HL-60/S4 treated with retinoic acid at 250 ng/mL for 4 days and 3 days (cell line): Measurements from ENCODE around the gene AKAP1.

Experiments
- in situ Hi-C: fragments of 300-500 bp; cut with MboI; formaldehyde crosslinking; loops from 2 replicates; pipeline ENCODE4 v1.7.0; 2022; ENCODE audit warnings: low sequenced_read_pairs

AKAP1 gene

DNA sequence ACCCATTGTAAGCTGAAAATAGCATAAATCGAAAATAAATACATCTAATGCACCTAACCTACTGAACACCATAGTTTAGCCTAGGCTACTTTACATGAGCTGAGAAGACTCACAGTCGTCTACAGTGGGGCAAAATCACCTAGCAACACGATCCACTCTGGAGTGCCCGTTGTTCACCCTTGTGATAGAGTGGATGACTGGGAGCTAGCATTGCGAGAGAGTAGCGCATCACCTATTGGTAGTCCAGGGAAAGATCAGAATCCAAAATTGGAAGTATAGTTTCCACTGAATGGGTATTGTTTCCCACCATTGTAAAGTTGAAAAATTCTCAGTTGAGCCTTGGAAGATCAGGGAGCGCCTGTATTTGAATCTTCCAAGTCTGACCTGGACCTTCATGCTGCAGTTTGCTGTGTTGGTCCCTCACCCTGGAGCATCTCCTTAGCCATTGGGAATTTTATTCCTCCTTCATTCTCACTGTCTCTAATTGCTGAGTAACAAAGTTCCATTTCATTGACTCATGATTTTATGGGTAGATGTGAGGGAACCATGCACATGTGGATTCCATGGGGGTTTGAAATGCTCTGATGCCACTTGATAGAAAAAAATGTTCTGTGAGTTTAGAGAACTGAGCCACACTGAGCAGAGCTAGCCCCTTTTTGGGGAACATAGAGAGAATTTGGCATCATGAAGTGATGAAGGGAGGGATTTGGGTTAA lies 19.6 kb downstream of the AKAP1 start:
- in situ Hi-C loops, result no loop called here

DNA sequence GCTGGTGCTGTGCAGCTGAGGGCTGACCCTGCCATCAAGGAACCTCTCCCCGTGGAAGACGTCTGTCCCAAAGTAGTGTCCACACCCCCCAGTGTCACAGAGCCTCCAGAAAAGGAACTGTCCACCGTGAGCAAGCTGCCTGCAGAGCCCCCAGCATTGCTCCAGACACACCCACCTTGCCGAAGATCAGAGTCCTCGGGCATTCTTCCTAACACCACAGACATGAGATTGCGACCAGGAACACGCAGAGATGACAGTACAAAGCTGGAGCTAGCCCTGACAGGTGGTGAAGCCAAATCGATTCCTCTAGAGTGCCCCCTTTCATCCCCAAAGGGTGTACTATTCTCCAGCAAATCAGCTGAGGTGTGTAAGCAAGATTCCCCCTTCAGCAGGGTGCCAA lies 20.5 kb downstream of the AKAP1 start:
- in situ Hi-C loops, result no loop called here

DNA sequence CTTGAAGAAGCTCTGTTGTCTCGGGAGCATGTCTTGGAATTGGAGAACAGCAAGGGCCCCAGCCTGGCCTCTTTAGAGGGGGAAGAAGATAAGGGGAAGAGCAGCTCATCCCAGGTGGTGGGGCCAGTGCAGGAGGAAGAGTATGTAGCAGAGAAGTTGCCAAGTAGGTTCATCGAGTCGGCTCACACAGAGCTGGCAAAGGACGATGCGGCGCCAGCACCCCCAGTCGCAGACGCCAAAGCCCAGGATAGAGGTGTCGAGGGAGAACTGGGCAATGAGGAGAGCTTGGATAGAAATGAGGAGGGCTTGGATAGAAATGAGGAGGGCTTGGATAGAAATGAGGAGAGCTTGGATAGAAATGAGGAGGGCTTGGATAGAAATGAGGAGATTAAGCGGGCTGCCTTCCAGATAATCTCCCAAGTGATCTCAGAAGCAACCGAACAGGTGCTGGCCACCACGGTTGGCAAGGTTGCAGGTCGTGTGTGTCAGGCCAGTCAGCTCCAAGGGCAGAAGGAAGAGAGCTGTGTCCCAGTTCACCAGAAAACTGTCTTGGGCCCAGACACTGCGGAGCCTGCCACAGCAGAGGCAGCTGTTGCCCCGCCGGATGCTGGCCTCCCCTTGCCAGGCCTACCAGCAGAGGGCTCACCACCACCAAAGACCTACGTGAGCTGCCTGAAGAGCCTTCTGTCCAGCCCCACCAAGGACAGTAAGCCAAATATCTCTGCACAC lies 21.2 kb downstream of the AKAP1 start:
- in situ Hi-C loops, result no loop called here

DNA sequence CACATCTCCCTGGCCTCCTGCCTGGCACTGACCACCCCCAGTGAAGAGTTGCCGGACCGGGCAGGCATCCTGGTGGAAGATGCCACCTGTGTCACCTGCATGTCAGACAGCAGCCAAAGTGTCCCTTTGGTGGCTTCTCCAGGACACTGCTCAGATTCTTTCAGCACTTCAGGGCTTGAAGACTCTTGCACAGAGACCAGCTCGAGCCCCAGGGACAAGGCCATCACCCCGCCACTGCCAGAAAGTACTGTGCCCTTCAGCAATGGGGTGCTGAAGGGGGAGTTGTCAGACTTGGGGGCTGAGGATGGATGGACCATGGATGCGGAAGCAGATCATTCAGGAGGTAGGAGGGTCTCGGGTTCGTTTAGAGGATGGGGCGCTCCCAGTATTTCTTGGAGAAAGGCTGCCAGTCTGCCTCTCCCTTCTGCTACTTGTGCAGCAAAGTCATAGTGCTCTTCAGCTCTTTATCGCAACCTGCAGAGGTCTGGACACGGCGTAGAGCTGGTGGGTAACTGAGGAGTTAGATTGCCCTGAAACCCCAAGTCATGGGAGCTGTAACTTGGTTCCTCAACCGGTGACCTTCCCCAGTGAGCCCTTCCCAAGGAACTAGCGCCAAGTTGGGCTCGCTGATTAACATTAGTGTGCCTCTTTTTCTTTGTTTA lies 21.9 kb downstream of the AKAP1 start:
- in situ Hi-C loops, result no loop called here

DNA sequence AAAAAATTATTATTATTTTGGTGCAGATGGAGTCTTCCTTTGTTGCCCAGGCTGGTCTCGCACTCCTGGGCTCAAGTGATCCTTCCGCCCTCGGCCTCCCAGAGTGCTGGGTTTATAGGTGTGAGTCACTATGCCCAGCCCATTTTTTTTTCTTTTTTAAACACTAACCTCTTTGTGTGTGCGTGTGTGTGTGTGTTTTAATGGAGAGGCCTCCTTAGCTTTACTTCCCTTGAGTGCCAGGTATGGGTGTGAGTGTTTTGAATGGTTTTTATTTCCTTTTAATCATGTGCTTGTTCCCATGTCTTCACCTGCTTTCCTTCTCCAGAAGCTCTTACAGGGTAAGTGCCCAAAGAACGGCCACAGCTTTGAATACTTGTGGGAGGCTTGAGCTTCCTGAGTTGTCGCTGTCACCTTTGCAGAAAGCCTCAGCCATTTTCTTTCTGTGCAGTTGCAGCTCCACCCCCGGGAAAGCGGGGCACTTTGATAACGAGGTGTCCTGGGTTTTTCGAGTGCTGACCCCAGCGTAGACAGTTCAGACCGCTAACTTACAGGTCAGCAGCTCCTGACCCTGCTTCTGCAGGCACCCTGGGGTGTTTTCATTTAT lies 22.6 kb downstream of the AKAP1 start:
- in situ Hi-C loops, result no loop called here

DNA sequence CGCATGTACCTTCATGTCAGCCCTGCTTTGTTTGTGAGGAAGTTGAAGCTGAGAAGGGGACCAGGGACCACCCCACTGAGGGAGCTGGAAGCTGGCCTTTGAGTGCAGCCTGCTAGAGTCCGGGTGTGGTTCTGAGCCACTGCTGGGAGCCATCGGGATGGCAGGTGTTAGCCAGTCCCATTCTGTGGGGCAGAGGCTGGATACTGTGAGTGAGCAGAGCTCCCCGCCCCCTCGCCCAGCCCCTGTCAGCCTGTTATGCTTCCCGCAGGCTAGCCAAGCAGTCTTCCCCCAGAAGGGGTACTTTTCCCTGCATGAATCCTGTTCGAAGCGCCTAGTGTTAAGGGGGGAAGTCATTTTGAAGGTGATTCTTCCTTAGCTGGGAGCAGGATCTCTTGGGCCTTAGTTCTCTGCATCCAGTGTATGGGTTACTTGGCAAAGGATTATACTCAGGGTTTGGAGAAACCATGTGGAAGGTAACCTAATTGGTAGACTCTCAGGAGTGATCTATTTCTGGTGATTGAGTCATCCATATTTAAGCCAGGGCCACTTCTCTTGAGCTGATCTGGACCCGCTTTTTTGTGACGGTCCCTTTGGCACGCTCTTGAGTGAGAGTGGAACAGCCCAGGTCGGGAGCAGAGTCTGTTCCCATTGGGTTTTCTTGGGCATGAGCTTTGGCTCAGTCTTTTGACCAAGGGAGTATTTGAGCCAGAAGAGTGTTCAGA lies 23.8 kb downstream of the AKAP1 start:
- in situ Hi-C loops, result no loop called here

DNA sequence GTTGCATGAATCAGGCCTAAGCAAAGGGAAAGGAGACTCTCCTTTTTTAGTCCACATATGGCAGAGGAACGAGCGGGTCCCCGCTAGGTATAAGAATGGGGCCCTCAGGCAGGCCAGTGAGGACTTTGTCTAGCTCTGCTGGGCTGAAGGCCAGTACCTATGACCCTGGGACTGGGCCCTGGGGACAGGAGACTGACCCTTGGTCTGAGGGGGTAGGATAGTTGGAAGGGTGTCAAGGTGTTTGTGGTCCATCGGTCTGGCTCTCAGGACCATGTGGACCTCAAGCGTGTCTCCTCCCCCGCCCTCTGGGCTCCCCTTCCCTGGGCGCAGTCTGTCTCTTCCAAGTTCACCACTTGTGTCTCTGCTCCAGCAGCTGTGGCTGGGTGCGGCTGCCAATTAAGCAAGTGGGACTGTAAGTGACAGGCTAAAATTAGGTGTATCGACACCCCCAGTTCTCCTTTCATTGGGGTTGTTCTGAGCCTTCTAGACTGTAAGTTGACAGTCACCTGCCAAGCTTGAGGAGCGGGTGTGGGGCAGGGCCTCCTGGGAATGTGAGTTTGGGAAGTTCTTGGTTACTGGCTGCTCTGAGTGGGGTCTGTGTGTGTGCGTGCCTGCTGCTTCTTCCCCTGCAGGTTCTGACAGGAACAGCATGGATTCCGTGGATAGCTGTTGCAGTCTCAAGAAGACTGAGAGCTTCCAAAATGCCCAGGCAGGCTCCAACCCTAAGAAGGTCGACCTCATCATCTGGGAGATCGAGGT lies 24.5 kb downstream of the AKAP1 start:
- in situ Hi-C loops, result no loop called here

DNA sequence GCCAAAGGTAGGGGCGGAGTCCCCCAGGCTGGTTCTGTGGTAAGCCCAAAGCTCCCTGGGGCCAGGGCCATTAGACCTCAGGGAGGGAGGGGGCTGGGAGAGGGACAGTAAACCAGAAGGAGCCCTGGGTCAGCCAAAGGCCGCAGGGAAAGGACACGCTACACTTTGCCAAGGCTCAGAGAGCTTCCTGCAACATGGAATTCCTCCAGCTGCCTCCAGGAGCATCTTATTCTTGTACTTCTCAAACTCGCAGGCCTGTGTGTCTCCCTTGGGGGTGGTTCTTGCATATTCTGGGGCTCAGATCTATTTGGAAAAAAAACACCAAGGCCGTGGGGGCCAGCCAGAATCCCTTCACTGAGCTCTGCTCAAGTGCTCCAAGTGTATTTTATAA lies 25.1 kb downstream of the AKAP1 start:
- in situ Hi-C loops, result no loop called here

DNA sequence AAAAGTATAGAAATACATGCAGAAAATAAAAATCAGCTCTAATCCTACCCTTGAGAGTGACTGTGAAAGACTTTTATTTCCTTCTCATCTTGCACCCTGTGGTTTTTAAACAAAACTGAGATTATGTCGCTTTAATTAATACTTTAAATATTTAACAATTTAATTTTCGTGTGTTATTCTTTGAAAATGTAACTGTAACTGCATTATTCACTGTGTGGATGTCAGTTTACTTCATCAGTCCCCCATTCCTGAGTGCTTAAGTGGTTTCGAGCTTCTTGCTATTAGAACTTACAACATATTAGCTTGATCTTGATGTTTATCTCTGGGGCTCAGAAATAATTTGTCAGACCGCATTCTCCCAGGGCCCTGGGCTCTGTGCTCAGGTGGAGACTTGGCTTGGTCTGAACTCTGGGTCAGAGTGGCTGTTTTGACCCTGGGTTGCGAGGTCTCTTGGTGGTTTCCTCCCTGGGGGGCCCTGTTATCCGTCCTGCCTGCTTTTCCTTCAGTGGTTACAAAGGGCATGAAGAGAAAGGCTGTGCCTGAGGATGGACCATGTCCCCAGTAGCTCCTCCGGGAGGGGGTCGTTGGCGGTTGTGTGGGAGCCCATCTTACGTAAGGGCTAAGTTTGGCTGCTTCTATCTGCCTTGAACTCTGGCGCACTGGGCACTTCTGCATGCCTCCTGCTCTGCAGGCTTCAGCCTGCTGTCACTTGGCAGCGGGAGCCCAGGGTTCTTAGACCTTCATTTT lies 25.7 kb downstream of the AKAP1 start:
- in situ Hi-C loops, result no loop called here

DNA sequence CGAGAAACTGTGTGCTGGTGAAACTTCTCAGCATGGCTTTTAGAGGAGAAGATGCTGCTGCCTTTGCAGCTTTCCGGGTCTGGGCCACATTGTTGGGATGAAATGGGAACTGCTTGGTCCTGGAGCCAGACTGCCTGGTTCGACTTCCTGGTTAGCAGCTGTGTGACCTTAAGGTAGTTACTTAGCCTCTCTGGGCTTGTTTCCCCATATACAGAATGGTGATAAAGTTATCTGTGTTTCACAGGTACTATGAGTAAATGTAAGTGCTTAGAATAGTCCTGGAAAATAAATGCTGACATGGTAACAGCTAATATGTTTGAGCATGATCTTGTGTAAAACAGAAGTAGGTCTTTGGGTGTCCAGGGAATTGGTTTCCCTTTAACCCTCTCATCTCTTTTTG lies 26.3 kb downstream of the AKAP1 start:
- in situ Hi-C loops, result no loop called here

DNA sequence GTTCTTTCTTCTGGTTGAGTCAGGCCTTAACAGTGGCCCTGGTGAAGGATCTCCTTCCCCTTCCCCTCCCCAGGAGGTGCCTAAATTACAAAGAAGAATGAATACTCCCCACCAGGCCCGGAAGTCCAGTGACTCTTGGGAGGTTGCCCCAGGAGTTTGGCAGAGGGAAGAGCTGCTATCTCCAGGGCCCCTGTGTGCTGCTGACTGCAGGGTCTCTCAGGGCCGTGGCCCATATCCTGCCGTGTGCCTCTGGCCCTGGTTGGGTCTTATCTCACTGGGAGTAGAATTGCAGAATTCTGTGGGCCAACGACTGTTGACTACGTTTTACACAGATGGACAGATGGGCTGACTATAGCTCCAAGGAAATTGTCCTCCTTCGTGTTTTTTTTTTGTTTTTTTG lies 28.0 kb downstream of the AKAP1 start:
- in situ Hi-C loops, result no loop called here

DNA sequence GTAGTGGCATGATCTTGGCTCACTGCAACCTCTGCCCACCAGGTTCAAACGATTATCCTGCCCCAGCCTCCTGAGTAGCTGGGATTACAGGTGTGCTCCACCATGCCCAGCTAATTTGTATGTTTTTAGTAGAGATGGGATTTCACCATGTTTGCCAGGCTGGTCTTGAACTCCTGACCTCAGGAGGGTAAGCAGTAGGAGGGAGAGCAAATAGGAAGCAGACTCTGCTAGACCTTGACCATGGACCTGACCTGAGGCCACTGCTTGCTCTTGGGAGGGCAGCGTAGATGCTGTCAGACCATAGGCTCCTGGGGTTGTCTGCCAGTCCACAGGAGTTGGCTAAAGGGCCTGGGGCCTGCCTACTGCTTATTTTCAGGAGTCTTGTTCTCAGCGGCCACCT lies 28.6 kb downstream of the AKAP1 start:
- in situ Hi-C loops, result no loop called here

DNA sequence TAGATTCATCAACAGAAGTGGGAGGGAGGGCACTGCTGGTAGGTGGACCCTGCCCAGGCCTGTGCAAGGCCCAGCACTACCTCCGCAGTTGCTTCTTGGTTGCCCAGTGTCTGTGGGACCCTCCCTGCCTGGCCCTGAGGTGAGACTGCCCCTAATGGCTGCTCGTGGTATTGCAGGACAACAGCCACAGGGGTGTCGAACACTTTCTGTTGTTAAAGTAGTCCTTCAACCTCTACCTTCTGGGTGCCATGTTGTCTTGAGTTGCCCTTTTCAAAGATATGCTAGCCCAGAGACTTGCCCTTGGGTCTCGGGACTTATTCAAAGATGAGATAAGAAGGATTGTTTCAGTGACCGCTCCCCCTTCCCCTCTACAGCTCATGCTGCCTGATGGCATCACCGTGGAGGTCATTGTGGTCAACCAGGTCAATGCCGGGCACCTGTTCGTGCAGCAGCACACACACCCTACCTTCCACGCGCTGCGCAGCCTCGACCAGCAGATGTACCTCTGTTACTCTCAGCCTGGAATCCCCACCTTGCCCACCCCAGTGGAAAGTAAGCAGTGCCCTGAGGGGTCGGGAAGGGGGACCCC lies 29.1 kb downstream of the AKAP1 start:
- in situ Hi-C loops, result no loop called here

DNA sequence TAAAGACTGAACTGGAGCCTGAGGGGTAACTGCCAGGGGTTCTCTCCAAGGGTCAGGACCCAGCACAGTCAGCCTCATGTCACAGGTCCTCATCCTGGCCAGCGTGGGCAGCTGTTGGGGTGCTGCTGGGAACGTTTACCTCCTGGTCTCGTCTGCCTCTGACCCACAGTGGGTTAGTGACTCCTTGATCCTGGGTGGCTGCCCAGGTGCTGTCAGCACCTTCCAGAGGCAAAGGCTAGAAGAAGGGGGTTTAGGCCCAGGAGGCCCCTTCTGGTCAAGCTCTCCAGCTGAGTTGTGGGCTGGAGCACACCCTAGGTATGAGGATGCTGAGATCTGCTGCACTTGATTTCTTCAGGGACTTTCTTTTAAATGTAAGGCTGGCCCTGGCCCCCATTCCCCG lies 30.3 kb downstream of the AKAP1 start:
- in situ Hi-C loops, result no loop called here

DNA sequence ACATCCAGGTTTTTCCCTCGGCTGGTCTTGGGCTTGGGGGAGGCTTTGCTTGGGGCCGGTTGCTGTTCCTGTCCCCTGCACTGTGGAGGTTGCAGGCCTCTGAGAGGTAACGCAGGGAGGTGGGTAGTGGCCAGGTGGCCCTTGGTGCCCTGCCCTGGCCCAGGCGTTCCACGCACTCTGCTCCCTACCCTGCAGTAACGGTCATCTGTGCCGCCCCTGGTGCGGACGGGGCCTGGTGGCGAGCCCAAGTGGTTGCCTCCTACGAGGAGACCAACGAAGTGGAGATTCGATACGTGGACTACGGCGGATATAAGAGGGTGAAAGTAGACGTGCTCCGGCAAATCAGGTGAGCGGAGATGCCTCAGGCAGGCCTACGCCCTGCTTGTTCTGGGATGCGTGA lies 30.9 kb downstream of the AKAP1 start:
- in situ Hi-C loops, result no loop called here

DNA sequence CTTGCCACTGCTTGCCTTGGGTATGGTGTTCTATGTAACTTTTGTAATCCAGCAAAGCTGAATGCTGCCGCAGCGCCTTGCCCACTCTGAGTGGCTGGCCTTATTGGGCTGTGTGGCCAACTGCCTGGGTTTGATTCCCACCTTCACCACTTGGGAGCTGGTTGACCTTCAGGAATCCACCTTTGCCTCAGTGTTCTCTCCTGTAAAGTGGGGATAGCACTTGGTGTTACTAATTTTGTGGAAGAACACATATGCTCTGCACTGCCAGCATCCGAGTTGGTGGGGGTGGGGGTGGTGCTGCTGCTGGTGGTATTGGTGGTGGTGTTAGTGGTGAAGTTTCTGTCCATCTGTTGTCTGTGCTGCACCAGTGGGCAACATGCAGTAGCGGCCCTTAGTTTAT lies 32.8 kb downstream of the AKAP1 start:
- in situ Hi-C loops, result no loop called here

DNA sequence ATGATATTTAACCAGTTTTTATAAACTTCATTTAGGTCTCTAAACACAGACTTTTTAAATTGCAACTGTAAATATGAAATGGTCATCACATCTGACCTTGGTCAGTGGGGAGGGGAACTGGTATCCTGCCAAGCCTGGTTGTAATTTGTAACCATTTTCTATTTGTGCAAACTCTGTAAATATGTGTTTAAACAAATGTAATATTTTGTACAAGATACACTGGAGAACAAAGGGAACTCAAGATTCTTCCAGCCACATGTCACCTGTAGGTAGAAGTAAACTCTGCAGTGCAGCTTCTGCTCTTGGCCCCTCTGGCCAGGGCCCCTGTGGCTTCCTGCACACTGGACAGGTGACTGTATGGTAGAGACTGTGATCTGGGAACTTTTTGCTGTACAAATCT lies 35.8 kb downstream of the AKAP1 start:
- in situ Hi-C loops, result no loop called here

DNA sequence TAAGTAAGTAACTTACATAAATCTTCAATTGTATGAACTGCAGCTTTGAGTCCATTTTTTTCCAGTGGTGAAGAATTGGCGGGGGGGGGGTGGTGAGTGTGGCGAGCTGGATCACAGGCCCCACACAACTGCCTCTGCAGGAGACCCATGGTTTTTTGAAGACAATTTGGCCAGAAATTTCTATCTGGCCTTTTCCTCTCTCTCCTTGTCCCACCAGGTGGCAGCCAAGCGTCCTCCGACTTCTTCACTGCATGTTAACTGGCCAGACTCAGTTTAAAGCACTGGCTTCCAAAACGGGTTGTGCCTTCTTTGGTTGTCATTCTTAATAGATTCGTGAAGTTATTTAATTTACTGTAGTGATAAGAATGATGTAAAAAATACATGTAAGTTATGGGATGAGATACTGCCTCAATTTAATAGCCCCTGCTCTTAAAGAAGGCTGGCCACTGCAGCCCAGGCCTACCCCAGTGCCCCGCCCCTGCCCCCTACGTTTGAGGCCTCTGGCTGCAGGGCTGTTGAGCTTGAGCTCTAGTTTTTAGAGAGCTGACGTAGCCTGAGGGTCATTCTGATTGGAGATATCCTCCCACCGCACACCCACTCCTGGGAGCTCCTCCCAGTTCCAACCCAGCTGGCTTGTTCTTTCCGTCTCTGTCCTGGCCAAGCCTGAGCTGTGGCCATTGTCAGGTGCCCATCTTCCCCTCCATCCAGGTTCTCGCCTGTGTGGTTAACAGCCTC lies 36.4 kb downstream of the AKAP1 start:
- in situ Hi-C loops, result no loop called here

DNA sequence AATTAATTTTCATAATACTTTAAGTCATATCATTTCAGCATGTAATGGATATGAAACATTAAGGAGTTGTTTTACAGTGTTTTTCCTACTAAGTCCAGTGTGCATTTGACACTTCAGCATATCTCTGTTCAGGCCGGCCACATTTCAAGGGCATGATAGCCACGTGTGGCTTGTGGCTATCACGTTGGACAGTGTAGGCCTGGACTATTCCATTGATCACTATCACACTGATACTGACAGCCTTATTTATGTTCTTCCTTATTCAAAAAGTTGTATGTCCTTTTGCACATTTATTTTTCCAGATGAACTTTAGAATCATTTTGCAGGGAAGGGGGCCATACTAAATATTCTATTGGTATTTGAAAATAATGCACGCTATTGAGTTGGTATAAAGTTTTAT lies 39.0 kb downstream of the AKAP1 start:
- in situ Hi-C loops, result no loop called here
